ENCODE measurements around the gene RAB17. TPM values are rescaled to one million over a fixed set of nuclear protein-coding genes. Genes with fewer than 3 reads are reported as not detected.
A peak's percentile ranks its signal among the peaks of the same experiment; 100 is the strongest.

RAB17 gene
- total and polyA plus RNA-seq, 4 donors: 19.3 to 73.3 (median 46.4) TPM

- TF ChIP-seq CTCF (IDR thresholded peaks at IDR 0.05; ENCODE audit: control extremely low read depth, extremely low read depth): no peak
- Histone ChIP-seq H3K36me3 (ENCODE audit: control insufficient read depth in 4 of 4, insufficient read depth in 4 of 4, low read length in 4 of 4) (no peaks in the 10 kb centered on the region), H3K27ac (ENCODE audit: low read depth in 1 of 2, low read length in 1 of 2) (no peak overlapping the region), H3K4me1 (ENCODE audit: control insufficient read depth in 5 of 5, insufficient read depth in 5 of 5, low read length in 5 of 5) (peaks cover 0 to 17% (median 7%) of the 10 kb centered on the region in 5 donors), H3K27me3 (ENCODE audit: control insufficient read depth in 3 of 3, insufficient read depth in 3 of 3, low read length in 2 of 3) (no peaks in the 10 kb centered on the region), H3K9ac (ENCODE audit: insufficient read depth in 1 of 2, low read length in 2 of 2) (no peak overlapping the region), H3K9me3 (ENCODE audit: control insufficient read depth in 4 of 4, insufficient read depth in 3 of 4, low read length in 3 of 4) (no peaks in the 10 kb centered on the region), H3K4me3 (no peak overlapping the region)
- DNase-seq (no peak), ATAC-seq (ENCODE audit: insufficient read depth, low FRiP score) (no peak)
- 81% methylated on average over 13 of the region's 13 CpGs for WGBS, 2 donors
These were observed 33.2 kb upstream of the RAB17 start for GRCh38 chr2:237623428-237624403.

GRCh38 chr2:237618449-237618848 is 27.9 kb upstream of the RAB17 start:
- no peak for ATAC-seq (ENCODE audit: insufficient read depth, low FRiP score)
- DNase-seq: peak in 1 of 3 donors; percentile 27
- WGBS, 2 donors: 80 to 86% methylated on average over 2 of the region's 2 CpGs

GRCh38 chr2:237617587-237617982 is 27.1 kb upstream of the RAB17 start:
- Histone ChIP-seq H3K36me3 (ENCODE audit: control insufficient read depth in 4 of 4, insufficient read depth in 4 of 4, low read length in 4 of 4) (no peaks in the 10 kb centered on the region), H3K27me3 (ENCODE audit: control insufficient read depth in 3 of 3, insufficient read depth in 3 of 3, low read length in 2 of 3) (no peaks in the 10 kb centered on the region), H3K4me1 (ENCODE audit: control insufficient read depth in 5 of 5, insufficient read depth in 5 of 5, low read length in 5 of 5) (peaks cover 16 to 41% (median 27%) of the 10 kb centered on the region in 5 donors), H3K27ac (ENCODE audit: low read depth in 1 of 2, low read length in 1 of 2) (peak overlapping the region; percentile 79 to 87), H3K4me3 (no peak overlapping the region), H3K9me3 (ENCODE audit: control insufficient read depth in 4 of 4, insufficient read depth in 3 of 4, low read length in 3 of 4) (no peaks in the 10 kb centered on the region), H3K9ac (ENCODE audit: insufficient read depth in 1 of 2, low read length in 2 of 2) (no peak overlapping the region)
- ATAC-seq (ENCODE audit: insufficient read depth, low FRiP score) (no peak), DNase-seq (no peak)
- no peak for TF ChIP-seq CTCF (IDR thresholded peaks at IDR 0.05; ENCODE audit: control extremely low read depth, extremely low read depth)
- WGBS, 2 donors: 35 to 58% methylated on average over 4 of the region's 4 CpGs

More at GRCh38 chr2:237618449-237618848, 27.9 kb upstream of the RAB17 start:
- Histone ChIP-seq H3K36me3 (ENCODE audit: control insufficient read depth in 4 of 4, insufficient read depth in 4 of 4, low read length in 4 of 4) (no peaks in the 10 kb centered on the region), H3K9me3 (ENCODE audit: control insufficient read depth in 4 of 4, insufficient read depth in 3 of 4, low read length in 3 of 4) (no peaks in the 10 kb centered on the region), H3K4me3 (no peak overlapping the region), H3K27ac (ENCODE audit: low read depth in 1 of 2, low read length in 1 of 2) (no peak overlapping the region), H3K9ac (ENCODE audit: insufficient read depth in 1 of 2, low read length in 2 of 2) (no peak overlapping the region), H3K4me1 (ENCODE audit: control insufficient read depth in 5 of 5, insufficient read depth in 5 of 5, low read length in 5 of 5) (peaks cover 16 to 41% (median 24%) of the 10 kb centered on the region in 5 donors), H3K27me3 (ENCODE audit: control insufficient read depth in 3 of 3, insufficient read depth in 3 of 3, low read length in 2 of 3) (no peaks in the 10 kb centered on the region)
- no peak for TF ChIP-seq CTCF (IDR thresholded peaks at IDR 0.05; ENCODE audit: control extremely low read depth, extremely low read depth)

Data from lung (tissue), 12 donors.